ENCODE measurements around the gene SLC16A12.

The SLC16A12 gene

GRCh38 chr10:89505640-89506275, 29.6 kb downstream of the SLC16A12 start:
- DNase-seq: no peak

DNA sequence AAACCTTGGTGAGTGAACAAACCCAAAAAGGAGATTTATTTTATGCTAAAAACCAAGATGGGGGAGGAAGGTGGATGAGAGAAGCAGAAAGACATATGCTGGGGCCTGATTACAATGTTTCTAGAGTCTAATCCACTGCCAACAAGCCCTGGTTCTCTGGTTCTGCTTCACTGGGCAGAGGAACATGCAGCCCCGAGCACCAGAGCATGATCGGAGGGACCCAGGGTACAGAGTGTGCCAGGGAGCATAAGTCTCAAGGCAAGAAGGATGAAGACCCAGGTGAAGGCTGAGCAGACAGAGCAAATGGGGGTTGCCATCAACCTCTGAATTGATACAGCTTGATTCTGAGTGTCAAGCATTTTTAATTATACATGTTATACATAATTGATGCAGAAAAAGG, 30.7 kb downstream of the SLC16A12 start:
- DNase-seq: no peak

- no peak for DNase-seq
These were observed 31.6 kb downstream of the SLC16A12 start for GRCh38 chr10:89503652-89504370.

DNA sequence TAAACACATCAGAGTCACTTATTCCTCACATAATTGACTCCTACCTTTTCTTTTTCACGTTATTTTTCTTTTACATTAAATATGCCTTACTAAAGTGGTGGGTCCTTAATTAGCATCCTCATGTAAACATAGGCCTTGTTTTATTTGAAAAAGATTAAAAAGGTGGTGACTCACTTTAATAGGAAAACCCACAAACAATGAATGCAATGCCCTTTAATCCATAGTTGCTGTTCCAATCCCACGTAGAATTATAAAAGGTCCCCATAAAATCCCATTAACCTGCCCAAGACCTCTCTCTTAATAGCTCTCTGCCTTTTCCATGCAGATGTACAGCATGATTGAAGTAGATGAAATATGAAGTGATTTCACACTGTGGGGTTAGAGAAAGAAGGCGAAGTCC, 32.2 kb downstream of the SLC16A12 start:
- DNase-seq: no peak

- DNase-seq: no peak
These were observed 32.8 kb downstream of the SLC16A12 start for GRCh38 chr10:89502549-89502948.

GRCh38 chr10:89494575-89494974, 40.8 kb downstream of the SLC16A12 start:
- DNase-seq: no peak

DNA sequence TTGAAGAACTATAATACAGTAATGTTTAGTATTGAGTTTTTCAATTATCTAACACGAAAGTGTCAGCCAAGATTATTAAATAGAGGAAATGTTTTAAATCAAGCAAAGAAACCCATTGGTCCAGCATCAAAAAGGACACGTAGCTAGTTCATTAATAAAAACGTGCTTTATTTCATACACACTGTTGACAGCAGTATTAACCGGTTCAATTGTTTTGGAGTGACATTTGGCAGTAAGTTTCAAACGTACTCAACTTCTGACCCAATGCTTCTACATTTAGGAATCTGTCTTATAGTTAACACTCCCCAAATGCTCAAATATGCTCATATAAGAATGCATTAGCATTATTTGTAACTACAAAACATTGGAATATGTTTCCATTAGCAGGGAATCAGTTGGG, 41.3 kb downstream of the SLC16A12 start:
- DNase-seq: no peak

DNA sequence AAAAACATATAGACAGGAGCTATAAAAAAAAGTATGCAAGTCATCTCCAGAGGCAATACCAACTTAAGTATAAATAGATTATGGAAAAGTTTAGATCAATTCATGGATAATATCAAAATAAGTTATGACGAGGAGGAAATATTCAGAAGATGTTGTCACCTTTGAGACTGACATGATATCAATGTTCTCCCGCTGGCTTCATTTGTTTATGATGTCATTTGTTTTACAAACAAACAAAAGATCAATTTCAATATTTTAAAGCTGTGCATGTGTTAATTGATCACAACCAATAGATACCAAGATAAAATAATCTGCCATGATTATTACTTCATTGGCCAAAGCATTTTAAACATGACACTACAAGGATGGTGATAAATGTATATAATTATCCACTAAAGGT, 43.5 kb downstream of the SLC16A12 start:
- no peak for DNase-seq

DNA sequence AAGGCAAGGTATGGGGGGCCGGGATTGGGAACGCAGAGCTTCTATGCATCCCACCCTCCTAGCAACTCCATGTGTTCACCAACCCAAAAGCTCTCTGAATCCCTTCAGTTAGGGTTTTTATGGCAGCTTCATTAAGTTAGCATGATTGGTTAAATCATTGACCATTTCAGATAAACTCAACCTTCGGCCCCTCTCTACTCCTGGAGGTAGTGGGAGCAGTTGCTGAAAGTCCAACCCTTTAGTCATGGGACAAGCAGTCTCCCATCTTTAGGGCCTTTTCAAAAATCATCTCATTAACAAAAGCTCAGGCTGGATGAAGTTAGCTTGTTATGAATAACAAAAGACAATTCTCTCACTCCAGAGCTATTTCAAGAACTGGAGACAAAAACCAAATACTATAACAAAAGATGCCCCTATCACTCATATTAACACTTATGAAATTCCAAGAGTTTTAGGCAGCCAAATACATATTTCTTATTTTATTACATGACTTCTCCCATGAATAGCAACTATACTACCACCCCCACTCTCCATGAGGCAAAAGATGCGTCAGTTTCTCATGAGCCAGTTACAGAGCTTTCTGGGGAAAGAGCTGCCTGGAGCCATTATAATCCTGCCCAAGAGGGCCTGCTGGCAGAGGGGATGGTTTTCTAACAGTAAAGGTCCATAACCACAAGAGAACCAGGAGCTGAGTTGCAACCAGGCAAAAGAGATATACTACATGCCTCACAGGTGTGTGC, 44.6 kb downstream of the SLC16A12 start:
- DNase-seq: no peak

DNA sequence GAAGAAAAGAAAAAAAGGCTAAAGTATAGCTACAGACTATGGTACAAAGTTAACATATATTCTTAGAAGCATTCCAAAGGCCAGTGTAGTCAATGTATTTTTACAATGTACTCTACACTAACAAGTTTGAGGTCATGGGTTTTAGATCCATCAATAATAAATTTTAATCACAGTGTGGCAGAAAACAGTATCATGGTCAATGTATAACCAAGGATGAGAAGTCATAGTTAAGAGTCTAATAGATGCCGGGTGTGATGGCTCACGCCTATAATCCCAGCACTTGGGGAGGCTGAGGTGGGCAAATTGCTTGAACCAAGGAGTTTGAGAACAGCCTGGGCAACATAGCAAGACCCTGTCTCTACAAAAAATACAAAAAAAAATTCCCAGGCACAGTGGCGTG, 53.1 kb downstream of the SLC16A12 start:
- DNase-seq: no peak

- no peak for DNase-seq
These were observed 53.7 kb downstream of the SLC16A12 start for GRCh38 chr10:89481662-89482061.

DNA sequence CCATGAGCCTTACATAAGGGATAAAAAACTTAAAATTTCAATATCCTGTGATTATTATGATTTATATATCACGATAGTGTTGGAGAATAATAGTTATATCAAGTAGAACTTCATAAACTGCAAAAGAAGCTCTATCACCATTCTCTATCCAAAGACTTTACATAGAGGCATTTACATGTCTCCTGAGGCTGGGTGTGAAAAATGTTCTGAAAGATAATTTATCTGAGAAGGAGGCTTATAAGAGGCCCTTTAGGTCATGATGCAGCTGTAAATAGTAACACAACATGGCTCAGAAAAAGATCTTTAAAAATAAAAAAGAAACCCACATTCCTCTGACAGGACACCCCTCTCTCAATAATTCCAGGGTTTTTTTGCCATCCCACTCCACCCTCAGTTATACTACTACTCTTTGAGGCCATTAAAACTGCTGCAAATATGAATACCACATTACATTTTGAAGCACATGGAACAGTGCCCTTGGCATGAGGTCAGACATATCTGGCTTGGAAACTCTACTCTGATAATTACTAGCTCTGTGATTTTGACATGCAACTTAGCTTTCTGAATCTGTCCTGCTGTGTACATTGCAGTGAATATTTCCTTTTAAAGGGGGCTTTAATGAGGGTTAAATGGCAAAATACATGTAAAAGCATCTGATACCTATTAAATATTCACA, 55.5 kb downstream of the SLC16A12 start:
- no peak for DNase-seq

DNA sequence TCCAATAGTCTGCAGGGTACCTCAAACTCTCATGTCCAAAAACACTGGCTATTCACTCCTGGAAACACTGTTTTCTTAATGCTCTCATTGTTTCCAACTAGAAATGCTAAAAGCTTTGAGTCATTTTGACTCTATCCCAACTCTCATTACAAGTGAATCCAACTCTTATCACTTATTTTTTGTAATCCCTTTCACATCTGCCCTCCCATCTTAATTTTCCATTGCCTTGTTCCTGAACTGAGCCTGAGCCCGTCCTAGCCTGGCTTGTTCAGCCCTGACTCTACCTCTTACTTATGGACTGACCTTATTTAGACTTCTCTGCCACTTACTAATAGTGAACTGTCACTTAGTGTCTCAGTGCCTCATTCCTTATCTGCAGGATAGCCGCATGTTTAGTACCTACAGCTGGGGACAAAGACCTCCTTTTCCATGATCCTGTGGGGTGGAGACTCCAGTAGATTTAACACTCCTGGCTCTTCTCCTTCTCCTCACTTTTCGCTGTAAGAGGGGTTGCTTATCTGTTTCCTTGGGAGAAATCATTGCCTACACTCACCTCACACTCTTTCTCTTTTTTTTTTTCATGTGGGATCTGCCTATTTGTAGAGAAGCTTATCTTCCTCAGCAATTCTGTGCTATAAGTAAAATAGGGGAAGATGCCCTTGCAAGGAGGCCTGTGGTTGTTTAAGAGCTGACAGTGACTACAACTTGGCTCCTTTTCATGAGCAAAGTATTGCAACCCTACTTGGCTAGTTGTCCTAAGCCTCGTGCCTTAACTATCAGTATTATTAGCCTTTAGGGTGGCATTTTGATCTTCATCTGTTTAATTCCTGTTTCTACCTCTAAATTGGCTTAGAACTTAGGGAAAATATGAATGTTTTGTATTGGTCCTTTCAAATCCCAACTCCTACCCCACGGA, 56.4 kb downstream of the SLC16A12 start:
- DNase-seq: no peak

- no peak for DNase-seq
These were observed 57.2 kb downstream of the SLC16A12 start for GRCh38 chr10:89478085-89478738.

- no peak for DNase-seq
These were observed 59.2 kb downstream of the SLC16A12 start for GRCh38 chr10:89476150-89476549.

GRCh38 chr10:89475591-89475998, 59.8 kb downstream of the SLC16A12 start:
- no peak for DNase-seq

- DNase-seq: no peak
These were observed 60.3 kb downstream of the SLC16A12 start for GRCh38 chr10:89475125-89475524.

- no peak for DNase-seq
These were observed 60.9 kb downstream of the SLC16A12 start for GRCh38 chr10:89474452-89474851.

DNA sequence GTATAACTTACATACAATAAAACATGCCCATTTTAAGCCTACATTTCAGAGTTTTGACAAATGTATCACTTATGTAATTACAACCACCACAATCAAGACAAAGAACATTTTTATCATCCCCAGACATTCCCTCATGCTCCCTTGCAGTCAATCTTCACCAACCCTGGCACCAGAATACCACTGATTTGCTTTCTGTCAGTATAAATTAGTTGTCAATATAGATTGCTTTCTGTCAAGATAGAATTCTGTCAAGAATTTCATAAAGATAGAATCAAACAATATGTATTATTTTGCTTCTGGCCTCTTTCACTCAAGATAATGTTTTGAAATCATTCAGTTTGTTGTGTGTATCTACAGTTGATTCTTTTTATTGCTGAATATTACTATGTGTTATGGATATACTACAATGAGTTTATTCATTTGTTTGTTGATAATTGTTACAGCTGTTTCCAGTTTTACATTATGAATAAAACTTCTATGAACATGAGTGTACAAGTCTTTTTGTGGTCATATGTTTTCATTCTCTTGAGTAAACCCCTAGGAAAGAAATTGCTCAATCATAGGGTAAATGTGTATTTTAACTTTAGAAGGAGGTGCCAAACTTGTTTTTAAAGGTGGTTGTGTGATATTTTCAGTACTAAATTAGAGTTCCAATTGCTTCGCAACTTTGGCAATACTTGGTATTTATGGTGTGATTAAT, 64.1 kb downstream of the SLC16A12 start:
- no peak for DNase-seq

- no peak for DNase-seq
These were observed 64.8 kb downstream of the SLC16A12 start for GRCh38 chr10:89470628-89471027.

- no peak for DNase-seq
These were observed 65.9 kb downstream of the SLC16A12 start for GRCh38 chr10:89469517-89469916.
